Raji (cell line): ENCODE results near the gene CENPT.
A peak's percentile ranks its signal among the peaks of the same experiment; 100 is the strongest.

Experiments
- POLR2A ChIP-seq: IDR thresholded peaks from 2 replicates; pipeline ENCODE4 v1.6.1; 2011; ENCODE audit warnings: low read depth, low read length, control low read depth; ENCODE audit not compliant: insufficient read depth

CENPT gene

DNA sequence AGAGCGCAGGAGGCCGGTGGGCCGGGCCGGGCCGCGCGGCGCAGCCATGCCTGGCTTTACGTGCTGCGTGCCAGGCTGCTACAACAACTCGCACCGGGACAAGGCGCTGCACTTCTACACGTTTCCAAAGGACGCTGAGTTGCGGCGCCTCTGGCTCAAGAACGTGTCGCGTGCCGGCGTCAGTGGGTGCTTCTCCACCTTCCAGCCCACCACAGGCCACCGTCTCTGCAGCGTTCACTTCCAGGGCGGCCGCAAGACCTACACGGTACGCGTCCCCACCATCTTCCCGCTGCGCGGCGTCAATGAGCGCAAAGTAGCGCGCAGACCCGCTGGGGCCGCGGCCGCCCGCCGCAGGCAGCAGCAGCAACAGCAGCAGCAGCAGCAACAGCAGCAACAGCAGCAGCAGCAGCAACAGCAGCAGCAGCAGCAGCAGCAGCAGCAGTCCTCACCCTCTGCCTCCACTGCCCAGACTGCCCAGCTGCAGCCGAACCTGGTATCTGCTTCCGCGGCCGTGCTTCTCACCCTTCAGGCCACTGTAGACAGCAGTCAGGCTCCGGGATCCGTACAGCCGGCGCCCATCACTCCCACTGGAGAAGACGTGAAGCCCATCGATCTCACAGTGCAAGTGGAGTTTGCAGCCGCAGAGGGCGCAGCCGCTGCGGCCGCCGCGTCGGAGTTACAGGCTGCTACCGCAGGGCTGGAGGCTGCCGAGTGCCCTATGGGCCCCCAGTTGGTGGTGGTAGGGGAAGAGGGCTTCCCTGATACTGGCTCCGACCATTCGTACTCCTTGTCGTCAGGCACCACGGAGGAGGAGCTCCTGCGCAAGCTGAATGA lies 4.8 kb downstream of the CENPT start:
- peak; percentile 63 for TF ChIP-seq POLR2A

DNA sequence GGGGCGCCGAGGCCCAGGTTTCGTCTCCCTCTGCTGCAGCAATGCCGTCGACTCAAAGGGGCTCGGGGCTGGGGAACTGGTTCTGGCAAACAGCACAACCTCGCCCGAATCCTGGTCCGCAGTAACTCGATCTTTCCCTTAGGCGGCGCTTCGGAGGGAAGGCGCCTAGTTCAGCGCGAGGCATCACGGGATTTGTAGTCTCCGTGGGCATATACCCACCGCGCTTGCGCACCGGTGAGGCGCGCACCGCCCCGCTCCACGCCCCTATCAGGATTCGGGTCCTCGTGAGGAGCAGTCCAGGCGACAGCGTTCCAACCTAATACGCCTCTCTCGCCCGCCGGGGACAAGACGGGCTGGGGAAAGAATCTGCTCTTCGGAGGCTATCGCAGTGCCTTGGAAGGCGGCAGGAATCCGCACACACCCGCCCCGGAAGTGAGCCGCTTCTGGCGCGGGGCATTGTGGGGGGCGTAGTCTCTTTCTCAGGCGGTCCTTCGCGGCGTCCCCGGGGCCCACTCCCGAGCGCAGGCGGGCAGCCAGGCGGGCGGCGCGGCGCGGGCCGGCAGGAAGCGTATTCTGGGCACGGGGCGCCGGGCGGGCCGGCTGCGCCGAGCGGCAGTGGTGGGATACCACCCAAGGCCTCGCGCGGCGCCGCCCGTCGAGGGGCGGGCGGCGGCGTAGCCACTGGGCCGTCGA lies 5.5 kb downstream of the CENPT start, which contains the start of gene THAP11:
TSS of gene THAP11 (plus strand) at position 505 of the 693 bp plus-strand sequence. CDS start 235 bp downstream, outside the sequence.
- TF ChIP-seq POLR2A = no peak; the same call in 1 of the 2 replicates

DNA sequence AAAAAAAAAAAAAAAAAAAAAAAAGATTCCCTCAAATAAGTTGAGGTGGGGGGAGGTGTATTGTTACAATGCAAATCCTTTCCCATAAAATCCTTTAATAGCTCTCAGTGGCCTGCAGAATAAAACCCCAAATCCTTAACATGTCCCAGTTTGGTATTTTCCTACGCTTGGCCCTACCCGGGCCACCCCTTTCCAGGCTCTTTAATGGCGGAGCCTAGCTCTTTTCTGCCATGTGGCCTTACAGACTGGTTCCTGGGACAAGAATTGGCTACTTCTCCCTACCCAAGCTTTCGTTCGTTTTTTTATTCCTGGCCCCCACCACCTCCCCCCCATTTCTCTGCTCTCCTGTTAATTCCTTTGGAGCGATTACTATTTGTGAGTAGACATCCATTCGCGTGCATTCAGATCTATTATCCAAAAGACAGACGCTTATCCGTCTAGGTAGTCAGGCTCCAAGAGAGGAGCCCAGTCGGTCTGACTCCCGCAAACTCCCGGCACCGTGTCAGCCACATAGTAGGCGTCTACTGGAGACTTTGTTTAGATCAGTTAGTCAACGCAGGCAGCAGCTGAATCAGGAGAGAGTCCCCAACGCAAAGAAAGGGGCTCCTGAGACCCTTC lies 6.2 kb downstream of the CENPT start:
- no peak for TF ChIP-seq POLR2A

DNA sequence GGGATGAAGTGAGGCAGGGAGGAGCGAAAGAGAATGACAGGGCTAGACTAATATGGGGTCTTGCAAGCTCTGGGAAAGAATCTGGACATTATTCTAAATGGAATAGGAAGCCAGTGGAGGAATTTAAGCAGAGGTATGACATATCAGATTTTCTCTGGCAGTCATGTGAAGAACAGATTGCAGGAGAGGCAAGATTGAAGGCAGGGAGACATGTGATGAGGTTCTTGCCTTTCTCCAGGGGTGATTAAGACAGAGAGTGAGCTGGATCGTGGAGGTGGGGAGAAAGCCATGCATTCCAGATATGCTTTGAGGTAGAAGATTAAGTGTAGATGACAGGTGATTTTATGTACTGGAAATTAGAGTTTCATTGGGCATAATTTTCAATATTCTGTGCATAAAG lies 9.7 kb downstream of the CENPT start:
- TF ChIP-seq POLR2A = no peak

DNA sequence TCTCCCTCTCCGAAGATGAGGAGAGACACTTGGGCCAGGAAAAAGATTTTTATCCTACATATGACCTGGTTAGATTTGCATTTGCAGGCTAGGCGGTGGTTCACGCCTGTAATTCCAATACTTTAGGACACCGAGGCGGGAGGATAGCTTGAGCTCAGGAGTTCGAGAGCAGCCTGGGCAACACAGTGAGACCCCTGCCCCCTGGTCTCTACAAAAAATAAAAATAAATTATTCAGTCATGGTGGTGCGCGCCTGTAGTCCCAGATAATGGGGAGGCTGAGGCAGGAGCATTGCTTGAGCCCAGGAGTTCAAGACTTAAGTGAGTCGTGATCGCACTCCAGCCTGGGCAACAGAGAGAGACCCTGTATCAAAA lies 13.3 kb downstream of the CENPT start:
- no peak for TF ChIP-seq POLR2A

DNA sequence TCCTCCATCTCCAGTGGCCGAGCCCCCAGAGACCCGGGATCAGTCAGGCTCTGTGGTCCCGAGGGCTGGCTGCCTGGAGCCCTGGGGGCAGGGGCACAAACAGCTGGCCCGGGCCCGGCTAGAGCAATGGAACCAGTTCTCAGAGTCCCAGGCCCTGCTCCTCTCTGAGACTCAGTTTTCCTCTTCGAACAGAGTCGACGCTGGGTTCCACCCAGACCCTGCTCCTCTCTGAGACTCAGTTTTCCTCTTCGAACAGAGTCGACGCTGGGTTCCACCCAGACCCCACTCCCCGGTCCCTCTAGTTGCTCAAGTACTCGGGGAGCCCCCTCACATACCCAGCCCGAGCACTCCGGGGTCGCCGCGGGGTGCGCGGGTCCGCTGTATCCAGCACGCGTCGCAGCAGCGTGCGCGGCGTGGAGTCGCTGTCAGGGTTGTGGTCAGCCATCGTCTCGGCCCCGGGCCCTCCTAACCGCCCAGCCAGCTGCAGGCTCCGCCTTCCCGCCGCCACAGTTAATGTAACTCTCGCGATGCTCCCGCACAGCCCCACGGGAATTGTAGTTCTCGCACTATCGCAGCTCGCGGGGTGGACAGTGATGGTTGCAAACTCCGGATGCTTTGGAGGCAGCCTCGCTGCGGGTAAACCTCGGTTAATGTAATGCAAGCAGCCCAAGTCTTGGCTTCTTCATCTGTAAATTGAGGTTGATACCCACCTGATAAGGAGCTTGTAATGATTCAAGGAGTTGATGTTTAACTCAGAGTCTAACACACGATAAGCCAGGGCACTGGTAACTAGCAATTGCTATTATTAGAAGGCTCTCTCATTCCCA lies 13.9 kb downstream of the CENPT start:
- TF ChIP-seq POLR2A = peak; percentile 98

DNA sequence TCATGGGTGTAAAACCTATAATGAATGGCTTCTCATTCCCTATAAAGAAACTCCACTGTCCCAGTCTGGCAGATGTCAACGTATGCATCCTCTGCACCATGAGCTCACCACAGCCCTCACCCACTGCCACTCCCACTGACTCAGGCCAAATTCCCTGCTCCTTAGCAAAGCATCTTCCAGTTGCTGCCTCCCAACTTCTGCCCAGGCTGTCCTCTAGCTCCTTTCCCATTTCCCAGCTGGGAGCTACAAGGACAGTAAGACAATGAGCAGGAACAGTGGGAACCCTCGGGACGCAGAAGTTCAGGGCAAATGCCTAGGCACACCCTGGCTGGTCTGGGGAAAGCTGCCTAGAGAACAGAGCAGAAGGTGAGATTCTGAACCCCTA lies 14.5 kb downstream of the CENPT start:
- TF ChIP-seq POLR2A = no peak

DNA sequence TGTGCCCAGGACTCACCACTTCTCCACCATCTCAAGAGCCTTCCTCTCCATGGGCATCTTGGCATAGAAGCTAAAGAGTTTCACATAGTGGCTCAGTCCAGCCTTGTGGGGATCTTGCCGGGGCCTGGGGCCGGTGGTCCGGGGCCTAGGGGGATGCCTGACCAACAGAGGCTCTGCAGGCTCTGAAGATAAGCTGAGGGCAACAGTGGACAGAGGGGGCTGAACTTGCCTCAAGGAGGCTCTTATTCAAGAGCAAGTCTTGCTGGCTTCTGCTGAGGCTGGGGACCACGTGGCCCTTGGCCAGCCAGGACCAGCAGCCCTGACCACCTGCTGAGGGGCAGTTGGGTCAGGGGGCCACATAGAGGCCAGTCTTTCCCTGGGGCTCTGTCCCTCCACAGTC lies 18.8 kb downstream of the CENPT start:
- no peak for TF ChIP-seq POLR2A

DNA sequence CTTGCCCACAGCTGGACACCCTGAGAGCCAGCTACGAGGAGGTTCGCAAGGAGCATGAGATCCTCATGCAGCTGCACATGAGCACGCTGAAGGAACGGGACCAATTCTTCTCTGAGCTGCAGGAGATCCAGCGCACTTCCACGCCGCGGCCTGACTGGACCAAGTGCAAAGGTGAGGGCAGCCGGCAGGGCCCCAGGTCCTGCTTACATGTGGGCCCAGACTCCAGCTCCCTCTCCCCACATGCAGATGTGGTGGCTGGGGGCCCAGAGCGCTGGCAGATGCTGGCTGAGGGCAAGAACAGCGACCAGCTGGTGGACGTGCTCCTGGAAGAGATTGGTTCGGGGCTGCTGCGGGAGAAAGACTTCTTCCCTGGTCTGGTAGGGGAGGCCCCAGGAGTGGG lies 21.6 kb downstream of the CENPT start:
- TF ChIP-seq POLR2A = no peak

DNA sequence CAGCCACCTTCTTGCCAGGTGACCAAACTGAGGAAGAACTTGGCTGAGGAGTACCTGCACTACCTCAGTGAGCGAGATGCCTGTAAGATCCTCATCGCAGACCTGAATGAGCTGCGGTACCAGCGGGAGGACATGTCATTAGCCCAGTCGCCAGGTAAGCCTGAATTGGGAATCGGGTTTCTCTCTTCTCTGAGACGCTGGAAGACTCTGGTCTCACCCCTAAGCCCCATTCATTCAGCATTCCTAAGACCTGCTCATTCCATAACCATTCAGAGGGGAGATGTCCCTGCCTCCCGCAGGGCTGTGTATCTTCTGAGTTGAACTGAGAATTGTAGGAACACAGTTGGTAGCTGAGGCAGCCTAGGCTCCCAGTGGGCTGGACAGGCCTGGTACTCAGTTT lies 22.4 kb downstream of the CENPT start:
- TF ChIP-seq POLR2A = no peak

DNA sequence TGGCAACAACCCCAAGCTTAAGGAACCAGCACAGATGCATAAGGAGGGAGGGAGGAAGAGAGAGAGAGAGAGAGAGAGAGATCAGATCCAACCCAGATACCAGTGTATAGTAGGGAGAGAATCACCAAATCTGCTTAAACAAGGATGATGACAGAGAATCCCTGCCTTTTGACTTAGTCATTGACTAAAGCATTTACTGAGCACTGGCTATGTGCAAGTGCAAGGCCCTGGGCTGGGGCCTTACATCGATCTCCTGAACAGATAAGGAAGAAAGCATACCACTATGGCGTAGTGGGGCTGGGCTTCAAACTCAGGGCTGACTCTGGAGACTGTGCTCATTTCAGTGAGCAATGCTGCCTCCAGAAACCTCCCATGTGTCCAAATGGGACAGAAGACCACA lies 25.0 kb downstream of the CENPT start:
- no peak for TF ChIP-seq POLR2A

DNA sequence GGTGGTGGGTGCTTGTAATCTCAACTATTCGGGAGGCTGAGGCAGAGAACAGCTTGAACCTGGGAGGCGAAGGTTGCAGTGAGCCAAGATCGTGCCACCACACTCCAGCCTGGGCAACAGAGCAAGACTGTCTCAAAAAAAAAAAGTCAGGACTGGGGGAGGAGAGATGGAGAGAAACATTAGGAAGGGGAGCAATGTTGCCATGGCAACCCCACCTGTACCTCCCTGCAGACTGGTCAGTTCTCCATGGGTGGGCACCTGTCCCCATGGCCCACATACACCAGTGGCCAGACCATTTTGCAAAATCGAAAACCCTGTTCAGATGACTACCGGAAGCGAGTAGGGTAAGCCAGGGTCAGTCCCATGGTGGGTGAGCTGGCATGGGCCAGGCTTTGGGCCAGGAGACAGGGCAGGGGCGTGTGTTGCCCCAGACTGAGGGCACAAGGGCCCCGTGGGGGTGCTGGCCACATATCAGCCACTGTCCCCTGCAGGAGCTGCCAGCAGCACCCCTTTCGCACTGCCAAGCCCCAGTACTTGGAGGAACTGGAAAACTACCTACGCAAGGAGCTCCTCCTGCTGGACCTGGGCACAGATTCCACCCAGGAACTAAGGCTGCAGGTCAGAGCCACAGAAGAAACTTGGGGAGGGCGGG lies 26.8 kb downstream of the CENPT start:
- TF ChIP-seq POLR2A = no peak

DNA sequence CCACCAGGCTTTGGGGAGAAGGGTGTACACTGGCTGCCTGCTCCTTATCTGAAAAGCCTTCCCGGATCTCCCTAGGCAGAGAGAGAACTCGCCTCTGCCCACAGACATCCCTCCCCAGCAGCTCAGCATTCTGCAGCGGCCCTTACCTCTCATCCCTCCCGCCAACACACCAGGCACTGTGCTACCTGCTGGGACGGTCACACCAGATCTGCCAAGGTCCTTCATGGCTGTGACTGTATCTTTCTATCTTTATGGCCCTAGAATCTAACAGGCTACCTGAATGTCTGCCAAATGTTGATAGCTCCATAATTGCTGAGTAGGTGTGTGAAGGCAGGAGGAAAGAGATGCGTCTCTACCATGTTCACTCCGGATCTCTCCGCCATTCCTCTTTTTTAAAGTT lies 32.9 kb downstream of the CENPT start:
- no peak for TF ChIP-seq POLR2A

DNA sequence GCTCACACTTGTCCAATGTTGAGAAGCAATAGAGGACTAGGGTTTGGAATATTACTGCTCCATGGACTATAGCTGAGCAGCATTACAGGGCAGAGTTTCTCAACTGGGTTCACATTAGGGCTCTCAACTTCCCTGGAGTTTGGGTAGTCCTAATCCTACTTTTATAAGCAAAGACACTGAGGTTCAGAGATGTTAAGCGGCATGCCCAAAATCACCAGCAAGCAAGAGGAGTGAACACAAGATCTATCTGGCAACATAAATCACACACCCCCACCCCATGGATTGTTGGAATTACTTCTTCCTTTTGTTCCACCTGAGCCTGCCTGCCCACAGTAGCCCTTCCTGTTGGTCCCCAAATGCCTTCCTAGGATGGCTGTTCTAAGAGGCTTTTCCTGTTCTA lies 35.6 kb downstream of the CENPT start:
- no peak for TF ChIP-seq POLR2A
